OCI-LY1 (cell line): ENCODE results near the gene BOLA1.
"Not testable (repeated sequence)": the region's sequence is repeated elsewhere in the genome, so short reads cannot be mapped to it uniquely, and the experiment has no call there.

Experiments used
- H2AFZ ChIP-seq: fragments of 200-600 bp; sonication (generic), shearing (Covaris generic); 2 replicates; pipeline ENCODE4 v1.6.0; 2014; ENCODE audit warnings: antibody characterized with exemption, mild to moderate bottlenecking, low read length
- H3F3A ChIP-seq: fragments of 200-600 bp; sonication (generic), shearing (Covaris generic); 2 replicates; pipeline ENCODE4 v1.6.0; 2014; ENCODE audit warnings: mild to moderate bottlenecking, antibody characterized with exemption, low read length, moderate library complexity; ENCODE audit not compliant: insufficient read depth
- H3K27ac ChIP-seq: fragments of 200-600 bp; sonication (generic); 2 replicates; pipeline ENCODE4 v1.5.1; 2014; ENCODE audit warnings: low read length, mixed run types, mild to moderate bottlenecking, low read depth; ENCODE audit not compliant: poor library complexity, severe bottlenecking
- H3K27me3 ChIP-seq: fragments of 200-600 bp; sonication (generic); 2 replicates; pipeline ENCODE4 v1.6.0; 2014; ENCODE audit warnings: antibody characterized with exemption, mild to moderate bottlenecking, low read length, moderate library complexity; ENCODE audit not compliant: insufficient read depth
- H3K36me3 ChIP-seq: fragments of 200-600 bp; sonication (generic); 2 replicates; pipeline ENCODE4 v1.6.1; 2014; ENCODE audit warnings: mild to moderate bottlenecking, antibody characterized with exemption, low read length, moderate library complexity, mixed read lengths; ENCODE audit not compliant: insufficient read depth
- H3K4me1 ChIP-seq: fragments of 200-600 bp; sonication (generic); 2 replicates; pipeline ENCODE4 v1.5.1; 2014; ENCODE audit warnings: mild to moderate bottlenecking, low read length, moderate library complexity; ENCODE audit not compliant: insufficient read depth, severe bottlenecking
- H3K4me2 ChIP-seq: fragments of 200-600 bp; sonication (generic), shearing (Covaris generic); 2 replicates; pipeline ENCODE4 v1.6.1; 2014; ENCODE audit warnings: low read length
- H3K4me3 ChIP-seq: fragments of 200-600 bp; sonication (generic); 2 replicates; pipeline ENCODE4 v1.5.1; 2014; ENCODE audit warnings: low read length, low read depth, mild to moderate bottlenecking, mixed read lengths; ENCODE audit not compliant: poor library complexity, severe bottlenecking
- H3K79me2 ChIP-seq: fragments of 200-600 bp; shearing (Covaris generic); 2 replicates; pipeline ENCODE4 v1.6.1; 2016; ENCODE audit warnings: mixed run types, low read length, mixed read lengths; ENCODE audit not compliant: insufficient read depth
- H3K9ac ChIP-seq: fragments of 200-600 bp; sonication (generic), shearing (Covaris generic); 2 replicates; pipeline ENCODE4 v1.6.1; 2014; ENCODE audit warnings: mild to moderate bottlenecking, low read length, mixed read lengths
- H3K9me2 ChIP-seq: fragments of 200-600 bp; sonication (generic), shearing (Covaris generic); 2 replicates; pipeline ENCODE4 v1.6.1; 2014; ENCODE audit warnings: low read depth, mild to moderate bottlenecking, low read length, mixed read lengths
- H3K9me3 ChIP-seq: fragments of 200-600 bp; shearing (Covaris generic); 2 replicates; pipeline ENCODE4 v1.6.1; 2014; ENCODE audit warnings: low read length, mixed read lengths
- H4K20me1 ChIP-seq: fragments of 200-600 bp; sonication (generic), shearing (Covaris generic); 2 replicates; pipeline ENCODE4 v1.6.0; 2016; ENCODE audit warnings: mild to moderate bottlenecking, low read length; ENCODE audit not compliant: insufficient read depth
- EZH2 ChIP-seq: fragments of 200-600 bp; sonication (generic), shearing (Covaris generic); IDR thresholded peaks from 2 replicates; pipeline ENCODE4 v1.8.0; 2017; ENCODE audit warnings: borderline replicate concordance, mixed run types, mild to moderate bottlenecking, antibody characterized with exemption, low read length, moderate library complexity, mixed read lengths
- TF ChIP-seq, protein P1 (sequence below): fragments of 200-600 bp; sonication (generic), shearing (Covaris generic); IDR thresholded peaks from 2 replicates; pipeline ENCODE4 v1.5.1; 2017; ENCODE audit warnings: mild to moderate bottlenecking, antibody characterized with exemption, low read length, moderate library complexity, mixed read lengths

The BOLA1 gene

DNA sequence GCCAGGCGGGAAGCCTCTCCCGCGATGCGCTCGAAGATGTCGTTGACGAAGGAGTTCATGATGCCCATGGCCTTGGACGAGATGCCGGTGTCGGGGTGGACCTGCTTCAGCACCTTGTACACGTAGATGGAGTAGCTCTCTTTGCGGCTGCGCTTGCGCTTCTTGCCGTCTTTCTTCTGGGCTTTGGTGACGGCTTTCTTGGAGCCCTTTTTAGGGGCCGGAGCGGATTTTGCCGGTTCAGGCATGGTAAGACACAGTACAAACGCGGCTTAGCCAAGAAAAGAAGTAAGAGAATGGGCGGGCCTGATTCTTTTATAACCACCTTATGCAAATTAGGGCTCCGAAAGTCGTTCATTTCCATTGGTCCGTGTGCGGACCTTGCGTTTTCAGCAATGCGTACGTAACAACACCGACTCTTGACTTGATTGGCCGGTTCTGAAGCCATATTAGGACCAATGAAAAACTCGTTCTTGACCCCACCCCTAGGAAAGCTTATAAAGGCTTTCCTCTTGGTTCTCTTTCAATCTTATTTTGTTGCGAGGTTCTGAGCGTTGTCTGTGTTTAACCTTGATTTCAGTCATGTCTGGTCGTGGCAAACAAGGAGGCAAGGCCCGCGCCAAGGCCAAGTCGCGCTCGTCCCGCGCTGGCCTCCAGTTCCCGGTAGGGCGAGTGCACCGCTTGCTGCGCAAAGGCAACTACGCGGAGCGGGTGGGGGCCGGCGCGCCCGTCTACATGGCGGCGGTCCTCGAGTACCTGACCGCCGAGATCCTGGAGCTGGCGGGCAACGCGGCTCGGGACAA lies 12.8 kb upstream of the BOLA1 start:
- Histone ChIP-seq H3K27me3 (no peaks in the 10 kb centered on the region), H3K9me2 (no peaks in the 10 kb centered on the region), H2AFZ (no peak overlapping the region), H3F3A (peaks cover 8% of the 10 kb centered on the region), H3K9ac (peak overlapping the region; percentile 96), H3K4me1 (peaks cover 31% of the 10 kb centered on the region), H3K79me2 (no peaks in the 10 kb centered on the region), H4K20me1 (no peaks in the 10 kb centered on the region), H3K4me3 (peak overlapping the region; percentile 73), H3K9me3 (no peaks in the 10 kb centered on the region), H3K4me2 (peak overlapping the region; percentile 98), H3K27ac (peak overlapping the region; percentile 99), H3K36me3 (no peaks in the 10 kb centered on the region)
- TF ChIP-seq EZH2 = no peak
- TF ChIP-seq, protein P1, sequence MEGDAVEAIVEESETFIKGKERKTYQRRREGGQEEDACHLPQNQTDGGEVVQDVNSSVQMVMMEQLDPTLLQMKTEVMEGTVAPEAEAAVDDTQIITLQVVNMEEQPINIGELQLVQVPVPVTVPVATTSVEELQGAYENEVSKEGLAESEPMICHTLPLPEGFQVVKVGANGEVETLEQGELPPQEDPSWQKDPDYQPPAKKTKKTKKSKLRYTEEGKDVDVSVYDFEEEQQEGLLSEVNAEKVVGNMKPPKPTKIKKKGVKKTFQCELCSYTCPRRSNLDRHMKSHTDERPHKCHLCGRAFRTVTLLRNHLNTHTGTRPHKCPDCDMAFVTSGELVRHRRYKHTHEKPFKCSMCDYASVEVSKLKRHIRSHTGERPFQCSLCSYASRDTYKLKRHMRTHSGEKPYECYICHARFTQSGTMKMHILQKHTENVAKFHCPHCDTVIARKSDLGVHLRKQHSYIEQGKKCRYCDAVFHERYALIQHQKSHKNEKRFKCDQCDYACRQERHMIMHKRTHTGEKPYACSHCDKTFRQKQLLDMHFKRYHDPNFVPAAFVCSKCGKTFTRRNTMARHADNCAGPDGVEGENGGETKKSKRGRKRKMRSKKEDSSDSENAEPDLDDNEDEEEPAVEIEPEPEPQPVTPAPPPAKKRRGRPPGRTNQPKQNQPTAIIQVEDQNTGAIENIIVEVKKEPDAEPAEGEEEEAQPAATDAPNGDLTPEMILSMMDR = no peak

DNA sequence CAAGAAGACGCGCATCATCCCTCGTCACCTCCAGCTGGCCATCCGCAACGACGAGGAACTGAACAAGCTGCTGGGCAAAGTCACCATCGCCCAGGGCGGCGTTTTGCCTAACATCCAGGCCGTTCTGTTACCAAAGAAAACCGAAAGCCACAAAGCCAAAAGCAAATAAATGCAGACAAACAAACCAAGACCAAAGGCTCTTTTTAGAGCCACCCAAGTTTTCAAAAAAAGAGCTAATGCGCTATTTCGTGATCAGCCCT lies 12.2 kb upstream of the BOLA1 start:
- H3K9me2 ChIP-seq, H3K79me2 ChIP-seq, H3K36me3 ChIP-seq, H3K27me3 ChIP-seq, H2AFZ ChIP-seq, H3F3A ChIP-seq, H4K20me1 ChIP-seq, H3K9me3 ChIP-seq: not testable (repeated sequence)
- Histone ChIP-seq H3K27ac (peak overlapping the region; percentile 99), H3K4me2 (peak overlapping the region; percentile 84), H3K4me3 (peak overlapping the region; percentile 73), H3K4me1 (peaks cover 31% of the 10 kb centered on the region), H3K9ac (peak overlapping the region; percentile 96)

- peaks cover 31% of the 10 kb centered on the region for H3K4me1 ChIP-seq
- no peaks in the 10 kb centered on the region for H3K9me3 ChIP-seq
- peak overlapping the region; percentile 96 for H3K9ac ChIP-seq
- H3K79me2 ChIP-seq = no peaks in the 10 kb centered on the region
- TF ChIP-seq, protein P1 = no peak
- TF ChIP-seq EZH2 = no peak
- no peaks in the 10 kb centered on the region for H3K27me3 ChIP-seq
- H2AFZ ChIP-seq = no peak overlapping the region
- no peaks in the 10 kb centered on the region for H3K36me3 ChIP-seq
- H3K4me3 ChIP-seq = peak overlapping the region; percentile 73
- H3K4me2 ChIP-seq = peak overlapping the region; percentile 84
- H4K20me1 ChIP-seq = no peaks in the 10 kb centered on the region
- H3K9me2 ChIP-seq = no peaks in the 10 kb centered on the region
- H3K27ac ChIP-seq = peak overlapping the region; percentile 99
- H3F3A ChIP-seq = peaks cover 8% of the 10 kb centered on the region
These were observed 11.7 kb upstream of the BOLA1 start for GRCh38 chr1:149887456-149888246.
